OCI-LY1 (cell line): ENCODE results near the gene ARMH4.

ENCODE experiments used
- H2AFZ ChIP-seq: fragments of 200-600 bp; sonication (generic), shearing (Covaris generic); 2 replicates; pipeline ENCODE4 v1.6.0; 2014; ENCODE audit warnings: antibody characterized with exemption, mild to moderate bottlenecking, low read length
- H3F3A ChIP-seq: fragments of 200-600 bp; sonication (generic), shearing (Covaris generic); 2 replicates; pipeline ENCODE4 v1.6.0; 2014; ENCODE audit warnings: mild to moderate bottlenecking, antibody characterized with exemption, low read length, moderate library complexity; ENCODE audit not compliant: insufficient read depth
- H3K27ac ChIP-seq: fragments of 200-600 bp; sonication (generic); 2 replicates; pipeline ENCODE4 v1.5.1; 2014; ENCODE audit warnings: low read length, mixed run types, mild to moderate bottlenecking, low read depth; ENCODE audit not compliant: poor library complexity, severe bottlenecking
- H3K27me3 ChIP-seq: fragments of 200-600 bp; sonication (generic); 2 replicates; pipeline ENCODE4 v1.6.0; 2014; ENCODE audit warnings: antibody characterized with exemption, mild to moderate bottlenecking, low read length, moderate library complexity; ENCODE audit not compliant: insufficient read depth
- H3K36me3 ChIP-seq: fragments of 200-600 bp; sonication (generic); 2 replicates; pipeline ENCODE4 v1.6.1; 2014; ENCODE audit warnings: mild to moderate bottlenecking, antibody characterized with exemption, low read length, moderate library complexity, mixed read lengths; ENCODE audit not compliant: insufficient read depth
- H3K4me1 ChIP-seq: fragments of 200-600 bp; sonication (generic); 2 replicates; pipeline ENCODE4 v1.5.1; 2014; ENCODE audit warnings: mild to moderate bottlenecking, low read length, moderate library complexity; ENCODE audit not compliant: insufficient read depth, severe bottlenecking
- H3K4me2 ChIP-seq: fragments of 200-600 bp; sonication (generic), shearing (Covaris generic); 2 replicates; pipeline ENCODE4 v1.6.1; 2014; ENCODE audit warnings: low read length
- H3K4me3 ChIP-seq: fragments of 200-600 bp; sonication (generic); 2 replicates; pipeline ENCODE4 v1.5.1; 2014; ENCODE audit warnings: low read length, low read depth, mild to moderate bottlenecking, mixed read lengths; ENCODE audit not compliant: poor library complexity, severe bottlenecking
- H3K79me2 ChIP-seq: fragments of 200-600 bp; shearing (Covaris generic); 2 replicates; pipeline ENCODE4 v1.6.1; 2016; ENCODE audit warnings: mixed run types, low read length, mixed read lengths; ENCODE audit not compliant: insufficient read depth
- H3K9ac ChIP-seq: fragments of 200-600 bp; sonication (generic), shearing (Covaris generic); 2 replicates; pipeline ENCODE4 v1.6.1; 2014; ENCODE audit warnings: mild to moderate bottlenecking, low read length, mixed read lengths
- H3K9me2 ChIP-seq: fragments of 200-600 bp; sonication (generic), shearing (Covaris generic); 2 replicates; pipeline ENCODE4 v1.6.1; 2014; ENCODE audit warnings: low read depth, mild to moderate bottlenecking, low read length, mixed read lengths
- H3K9me3 ChIP-seq: fragments of 200-600 bp; shearing (Covaris generic); 2 replicates; pipeline ENCODE4 v1.6.1; 2014; ENCODE audit warnings: low read length, mixed read lengths
- H4K20me1 ChIP-seq: fragments of 200-600 bp; sonication (generic), shearing (Covaris generic); 2 replicates; pipeline ENCODE4 v1.6.0; 2016; ENCODE audit warnings: mild to moderate bottlenecking, low read length; ENCODE audit not compliant: insufficient read depth
- CTCF ChIP-seq: fragments of 200-600 bp; sonication (generic), shearing (Covaris generic); IDR thresholded peaks from 2 replicates; pipeline ENCODE4 v1.5.1; 2017; ENCODE audit warnings: mild to moderate bottlenecking, antibody characterized with exemption, low read length, moderate library complexity, mixed read lengths
- EZH2 ChIP-seq: fragments of 200-600 bp; sonication (generic), shearing (Covaris generic); IDR thresholded peaks from 2 replicates; pipeline ENCODE4 v1.8.0; 2017; ENCODE audit warnings: borderline replicate concordance, mixed run types, mild to moderate bottlenecking, antibody characterized with exemption, low read length, moderate library complexity, mixed read lengths

The ARMH4 gene

GRCh38 chr14:57970175-57970574 lies 181.8 kb downstream of the ARMH4 start:
- Histone ChIP-seq H3K27me3 (no peaks in the 10 kb centered on the region), H3K9ac (no peak overlapping the region), H3K9me3 (no peaks in the 10 kb centered on the region), H3F3A (no peaks in the 10 kb centered on the region), H3K9me2 (no peaks in the 10 kb centered on the region), H2AFZ (no peak overlapping the region), H4K20me1 (no peaks in the 10 kb centered on the region), H3K27ac (no peak overlapping the region), H3K4me3 (no peak overlapping the region), H3K36me3 (no peaks in the 10 kb centered on the region), H3K4me2 (no peak overlapping the region), H3K4me1 (no peaks in the 10 kb centered on the region), H3K79me2 (no peaks in the 10 kb centered on the region)
- no peak for TF ChIP-seq CTCF
- TF ChIP-seq EZH2 = no peak

DNA sequence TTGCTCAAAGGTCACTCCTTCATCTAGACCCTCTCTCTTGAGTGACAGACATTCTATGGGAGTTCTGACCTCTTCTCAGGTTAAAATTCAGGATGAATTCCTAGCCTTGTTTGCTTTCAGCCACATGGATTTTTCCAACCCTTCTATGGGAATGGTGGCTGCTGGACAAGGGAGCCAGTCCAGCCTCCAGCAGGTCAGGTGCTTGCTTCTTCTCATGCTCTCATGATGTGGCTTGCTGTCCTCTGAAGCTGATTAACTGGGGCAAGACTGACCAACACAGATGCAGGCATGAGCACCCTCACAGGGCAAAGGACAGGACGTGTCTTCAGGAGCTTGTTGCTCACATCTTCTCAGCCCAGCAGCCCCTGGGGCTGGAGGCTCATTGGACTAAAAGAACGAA lies 188.9 kb downstream of the ARMH4 start:
- TF ChIP-seq CTCF (no peak), EZH2 (no peak)
- no peak overlapping the region for H2AFZ ChIP-seq
- H4K20me1 ChIP-seq = no peaks in the 10 kb centered on the region
- no peaks in the 10 kb centered on the region for H3K36me3 ChIP-seq
- H3K4me3 ChIP-seq = no peak overlapping the region
- H3K9ac ChIP-seq = no peak overlapping the region
- no peak overlapping the region for H3K27ac ChIP-seq
- no peaks in the 10 kb centered on the region for H3K9me3 ChIP-seq
- no peaks in the 10 kb centered on the region for H3F3A ChIP-seq
- no peaks in the 10 kb centered on the region for H3K79me2 ChIP-seq
- H3K27me3 ChIP-seq = no peaks in the 10 kb centered on the region
- H3K9me2 ChIP-seq = no peaks in the 10 kb centered on the region
- H3K4me1 ChIP-seq = no peaks in the 10 kb centered on the region
- no peak overlapping the region for H3K4me2 ChIP-seq

- Histone ChIP-seq H3K36me3 (no peaks in the 10 kb centered on the region), H3K27ac (no peak overlapping the region), H3K4me3 (no peak overlapping the region), H2AFZ (no peak overlapping the region), H3K27me3 (no peaks in the 10 kb centered on the region), H3K79me2 (no peaks in the 10 kb centered on the region), H3K4me1 (no peaks in the 10 kb centered on the region), H4K20me1 (no peaks in the 10 kb centered on the region), H3K4me2 (no peak overlapping the region), H3K9ac (no peak overlapping the region), H3K9me2 (no peaks in the 10 kb centered on the region), H3K9me3 (no peaks in the 10 kb centered on the region), H3F3A (no peaks in the 10 kb centered on the region)
- no peak for TF ChIP-seq CTCF
These were observed 189.5 kb downstream of the ARMH4 start for GRCh38 chr14:57962325-57963035.
